GM21390 (cell line): ENCODE measurements around the gene TWF2.
A peak's percentile ranks its signal among the peaks of the same experiment; 100 is the strongest.
"Not testable (repeated sequence)": the region's sequence is repeated elsewhere in the genome, so short reads cannot be mapped to it uniquely, and the experiment has no call there.

ENCODE experiments used
- ATAC-seq: cut with Tn5 transposase; IDR thresholded peaks from one replicate; pipeline ENCODE4 v1.9.1; 2021; ENCODE audit not compliant: unreplicated experiment

TWF2 gene

GRCh38 chr3:52238761-52239701 lies at the start of gene TWF2:
Gene TWF2 (minus strand): TSS chr3:52239158. CDS start chr3:52239016, 142 bp downstream.
- ATAC-seq = peak; percentile 61

GRCh38 chr3:52288674-52289073 lies 49.7 kb upstream of the TWF2 start:
- no peak for ATAC-seq

GRCh38 chr3:52286777-52287110 lies 47.8 kb upstream of the TWF2 start:
- ATAC-seq = no peak

DNA sequence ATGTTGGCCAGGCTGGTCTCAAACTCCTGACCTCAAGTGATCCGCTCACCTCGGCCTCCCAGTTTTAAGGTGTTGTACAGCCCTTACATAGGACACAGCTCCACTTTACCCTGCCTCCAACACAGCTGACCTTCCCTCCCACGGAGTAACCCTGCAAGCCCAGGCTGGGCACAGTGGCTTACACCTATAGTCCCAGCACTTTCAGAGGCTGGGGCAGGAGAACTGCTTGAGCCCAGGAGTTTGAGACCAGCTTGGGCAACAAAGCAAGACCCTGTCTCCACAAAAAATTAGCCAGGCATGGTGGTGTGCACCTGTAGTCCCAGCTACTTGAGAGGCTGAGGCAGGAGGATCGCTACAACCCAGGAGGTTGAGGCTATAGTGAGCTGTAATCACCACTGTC lies 45.1 kb upstream of the TWF2 start:
- not testable (repeated sequence) for ATAC-seq

DNA sequence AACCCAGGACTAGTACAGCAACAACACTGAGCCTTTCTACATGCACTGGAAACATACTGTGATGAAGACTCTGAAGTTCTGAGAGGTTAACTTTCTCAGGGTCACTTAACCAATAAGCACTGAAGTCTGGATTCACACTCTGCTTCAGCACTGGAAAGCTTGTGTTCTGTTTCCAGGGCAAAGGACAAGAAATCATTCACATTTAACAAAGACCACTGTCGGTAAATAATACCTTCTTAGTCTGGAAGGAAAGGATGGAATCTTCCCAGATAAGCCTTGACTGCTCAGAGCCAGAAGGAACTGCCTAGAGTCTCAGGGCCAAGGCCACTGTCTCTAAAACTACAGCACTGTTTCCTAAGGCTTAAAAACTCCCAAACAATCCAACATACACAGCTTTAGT lies 44.3 kb upstream of the TWF2 start:
- ATAC-seq = no peak

DNA sequence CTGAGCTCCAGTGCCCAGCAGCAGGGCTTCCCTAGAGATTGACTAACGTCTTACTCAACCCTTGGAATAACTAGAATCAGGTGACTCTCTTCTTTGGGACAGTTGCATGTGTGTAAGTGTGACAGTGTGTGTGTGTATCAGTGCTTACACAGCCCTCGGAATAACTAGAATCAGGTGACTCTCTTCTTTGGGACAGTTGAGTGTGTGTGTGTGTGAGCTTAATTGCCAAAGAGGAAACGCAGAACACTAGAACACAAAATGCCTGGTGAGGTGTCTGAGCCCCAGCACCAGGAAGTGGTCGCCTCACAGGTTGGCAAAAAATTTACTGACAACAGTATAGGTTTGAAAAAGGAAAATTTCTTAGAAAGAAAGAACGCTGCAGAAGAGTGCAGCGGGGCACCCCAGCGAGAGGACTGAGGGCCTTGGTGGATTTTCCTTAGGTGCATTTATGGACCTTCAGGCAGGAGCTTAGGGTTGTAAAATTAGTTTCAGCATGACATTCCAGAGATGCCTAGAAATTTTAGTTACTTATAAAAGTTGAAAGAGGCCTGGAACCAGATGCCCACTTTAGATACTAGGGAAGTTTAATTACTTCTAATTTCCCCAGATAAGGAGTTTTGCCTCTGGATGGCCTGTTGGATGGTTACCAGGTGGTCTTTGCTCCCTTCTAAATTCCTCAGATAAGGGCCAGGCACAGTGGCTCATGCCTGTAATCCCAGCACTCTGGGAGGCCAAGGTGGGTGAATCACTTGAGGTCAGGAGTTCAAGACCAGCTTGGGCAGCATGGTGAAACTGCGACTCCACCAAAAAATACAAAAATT lies 43.2 kb upstream of the TWF2 start:
- no peak for ATAC-seq

DNA sequence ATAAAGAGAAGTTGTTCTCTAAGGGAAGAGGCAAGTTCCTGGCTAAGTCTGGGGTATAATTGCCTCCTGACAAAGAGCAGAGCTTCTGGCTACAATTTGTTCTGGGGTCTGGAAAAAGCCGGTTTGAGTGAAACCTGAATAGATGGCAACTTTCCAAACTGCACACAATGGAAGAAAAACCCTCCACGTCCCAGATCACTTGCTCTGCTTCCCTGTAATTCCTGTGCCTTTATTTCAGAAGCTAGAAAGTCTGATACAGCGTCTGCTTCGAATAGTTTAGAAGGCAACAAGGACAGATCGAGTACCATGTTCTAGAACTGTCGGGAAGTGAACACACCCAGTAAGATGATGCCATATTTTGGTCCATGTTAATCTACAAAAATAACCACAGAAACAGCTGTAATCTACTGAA lies 41.1 kb upstream of the TWF2 start:
- ATAC-seq = no peak

DNA sequence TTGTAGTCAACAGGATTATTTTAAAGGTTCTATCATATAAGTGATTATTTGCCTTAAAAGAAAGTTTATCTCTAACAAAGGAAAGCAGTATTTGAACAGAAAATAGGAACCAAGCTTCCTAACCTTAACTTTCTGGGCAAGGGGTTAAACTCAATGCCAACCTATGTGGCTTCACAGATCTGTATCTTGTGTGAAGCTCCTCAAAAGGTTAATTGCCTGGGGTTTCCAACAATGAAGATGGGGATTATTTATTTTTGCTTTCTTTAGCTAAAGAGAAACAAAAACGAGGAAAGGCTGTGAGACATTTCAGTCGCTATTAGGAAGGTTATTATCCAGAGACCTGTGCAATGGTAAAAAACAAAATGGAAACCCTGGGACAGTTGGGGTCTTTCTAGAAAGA lies 40.6 kb upstream of the TWF2 start:
- no peak for ATAC-seq

DNA sequence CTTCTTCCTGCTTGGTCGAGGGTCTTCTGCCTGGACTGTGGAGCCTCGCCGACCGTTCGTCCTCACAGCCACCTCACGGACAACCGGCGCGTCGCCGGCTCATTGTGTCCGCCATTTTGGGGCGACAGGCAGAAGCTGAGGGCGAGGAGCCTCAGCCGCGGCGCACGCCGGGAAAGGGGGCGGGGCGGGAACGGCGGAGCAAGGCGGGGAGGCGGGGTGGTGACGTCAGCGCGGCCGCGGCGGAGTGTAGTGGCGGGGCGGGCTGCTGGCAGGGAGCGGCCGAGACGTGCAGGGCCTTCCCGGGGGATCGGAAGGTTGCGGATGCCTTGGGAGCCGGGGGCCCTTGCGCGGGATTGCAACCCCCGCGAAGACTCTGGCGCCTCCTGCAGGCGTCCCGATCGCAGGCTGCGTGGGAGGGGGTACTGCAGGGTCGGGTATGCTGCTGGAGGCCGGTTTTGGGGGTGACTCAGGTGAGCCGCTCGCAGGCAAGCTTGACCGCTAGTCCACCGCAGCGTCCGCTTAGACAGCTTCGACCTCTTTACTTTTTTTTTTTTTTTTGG lies 39.6 kb upstream of the TWF2 start, which contains the start of gene WDR82:
WDR82 (minus strand) TSS at position 140 of the 560 bp plus-strand sequence. CDS start 288 bp downstream, outside the sequence.
- ATAC-seq = peak; percentile 73

- peak; percentile 57 for ATAC-seq
Measured at GRCh38 chr3:52277972-52278509, 39.1 kb upstream of the TWF2 start.

DNA sequence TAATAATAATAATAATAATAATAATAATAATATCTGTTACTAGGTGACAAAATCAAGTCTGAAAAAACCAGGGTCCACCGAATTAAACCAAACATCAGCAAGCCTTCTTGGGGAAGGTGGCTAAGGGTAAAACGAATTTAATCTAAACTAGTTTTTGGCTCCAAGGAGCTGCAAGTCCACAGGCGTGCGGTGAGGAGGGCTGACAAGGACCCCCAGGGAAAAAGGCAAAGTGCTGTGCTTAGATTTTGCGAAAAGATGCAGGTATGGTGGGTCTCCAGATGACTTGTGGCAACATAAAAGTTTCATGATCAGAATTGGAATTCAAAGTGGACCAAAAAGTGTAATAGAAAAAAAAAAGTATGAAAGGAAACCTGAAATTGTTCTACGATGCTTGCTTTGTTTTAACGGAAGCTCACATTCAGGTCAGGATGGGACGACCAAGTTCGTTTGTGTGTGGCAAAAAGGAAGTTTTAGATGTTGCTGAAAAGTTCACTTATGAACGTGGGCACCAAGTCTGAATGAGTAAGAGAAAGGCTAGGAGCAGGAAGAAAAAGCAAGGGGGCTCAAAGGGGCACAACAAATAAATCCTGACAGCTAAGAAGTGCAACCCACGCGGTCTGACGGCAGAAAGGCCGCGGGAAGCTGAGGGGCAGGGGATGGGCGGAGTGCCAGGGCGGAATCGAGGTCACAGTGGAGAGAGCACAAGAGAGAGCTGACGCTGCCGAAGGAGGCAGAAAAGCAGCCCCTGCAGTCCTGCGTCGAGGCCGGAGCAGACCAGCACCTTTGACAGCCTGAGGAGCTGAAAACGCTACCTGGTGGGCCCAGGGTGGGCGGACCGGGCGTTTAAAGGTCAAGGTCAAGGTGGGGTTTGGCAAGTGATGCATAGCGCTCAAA lies 38.4 kb upstream of the TWF2 start:
- no peak for ATAC-seq

DNA sequence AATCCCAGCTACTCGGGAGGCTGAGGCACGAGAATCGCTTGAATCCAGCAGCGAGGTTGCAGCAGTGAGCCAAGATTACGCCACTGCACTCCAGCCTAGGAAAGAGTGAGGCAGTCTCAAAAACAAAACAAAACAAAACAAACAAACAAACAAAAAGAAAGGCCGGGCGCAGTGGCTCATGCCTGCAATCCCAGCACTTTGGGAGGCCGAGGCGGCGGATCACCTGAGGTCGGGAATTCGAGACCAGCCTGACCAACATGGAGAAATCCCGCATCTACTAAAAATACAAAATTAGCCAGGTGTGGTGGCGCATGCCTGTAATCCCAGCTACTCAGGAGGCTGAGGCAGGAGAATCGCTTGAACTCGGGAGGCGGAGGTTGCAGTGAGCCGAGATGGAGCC lies 35.8 kb upstream of the TWF2 start:
- ATAC-seq = not testable (repeated sequence)

GRCh38 chr3:52272831-52273230 lies 33.9 kb upstream of the TWF2 start:
- no peak for ATAC-seq

DNA sequence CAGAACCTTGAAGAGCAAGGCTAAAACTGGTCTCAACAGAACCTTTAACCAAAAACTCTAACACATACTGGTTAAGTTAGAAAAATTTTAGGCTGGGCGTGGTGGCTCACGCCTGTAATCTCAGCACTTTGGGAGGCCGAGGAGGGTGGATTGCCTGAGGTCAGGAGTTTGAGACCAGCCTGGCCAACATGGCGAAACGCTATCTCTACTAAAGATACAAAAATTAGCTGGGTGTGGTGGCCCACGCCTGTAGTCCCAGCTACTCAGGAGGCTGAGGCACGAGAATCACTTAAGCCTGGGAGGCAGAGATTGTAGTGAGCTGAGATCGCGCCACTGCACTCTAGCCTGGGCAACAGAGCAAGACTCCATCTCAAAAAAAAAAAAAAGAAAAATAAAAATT lies 33.2 kb upstream of the TWF2 start:
- ATAC-seq = not testable (repeated sequence)

DNA sequence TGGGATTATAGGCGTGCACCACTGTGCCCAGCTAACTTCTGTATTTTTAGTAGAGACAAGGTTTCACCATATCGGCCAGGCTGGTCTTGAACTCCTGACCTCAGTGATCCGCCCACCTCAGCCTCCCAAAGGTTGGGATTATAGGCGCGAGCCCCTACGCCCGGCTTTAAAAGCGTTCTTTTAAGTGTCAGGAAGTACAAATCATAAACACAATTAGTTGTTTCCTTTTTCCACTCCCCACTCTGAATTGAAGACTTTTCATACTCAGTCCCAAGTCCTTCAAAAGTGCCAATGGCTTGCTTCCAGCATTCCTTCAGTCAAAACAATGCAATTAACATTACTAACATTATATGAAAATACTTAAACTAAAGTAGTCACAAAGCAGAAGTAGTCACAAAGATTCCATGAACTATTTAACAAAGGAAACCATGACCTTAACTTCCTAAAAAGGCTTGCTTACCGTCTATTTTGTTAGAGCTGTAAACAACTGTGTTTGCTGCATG lies 31.3 kb upstream of the TWF2 start:
- ATAC-seq = no peak

DNA sequence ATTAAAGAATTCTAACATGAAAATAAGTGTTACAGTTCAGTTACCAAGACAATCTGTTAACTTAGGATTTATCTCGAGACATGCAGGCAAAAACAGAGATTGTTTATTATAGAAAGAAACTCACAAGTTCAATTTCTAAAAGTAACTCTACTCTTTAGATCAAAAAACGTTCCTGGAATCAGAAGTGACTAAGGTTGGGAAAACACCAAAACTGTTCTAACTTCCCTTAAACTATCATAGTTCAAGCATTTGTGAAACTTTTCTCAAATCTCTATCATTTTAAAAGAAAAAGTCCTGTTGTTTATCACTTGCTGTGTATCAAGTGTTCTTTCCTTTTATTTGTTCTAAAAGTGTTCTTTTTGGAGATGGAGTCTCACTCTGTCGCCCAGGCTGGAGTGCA lies 30.8 kb upstream of the TWF2 start:
- ATAC-seq = no peak

DNA sequence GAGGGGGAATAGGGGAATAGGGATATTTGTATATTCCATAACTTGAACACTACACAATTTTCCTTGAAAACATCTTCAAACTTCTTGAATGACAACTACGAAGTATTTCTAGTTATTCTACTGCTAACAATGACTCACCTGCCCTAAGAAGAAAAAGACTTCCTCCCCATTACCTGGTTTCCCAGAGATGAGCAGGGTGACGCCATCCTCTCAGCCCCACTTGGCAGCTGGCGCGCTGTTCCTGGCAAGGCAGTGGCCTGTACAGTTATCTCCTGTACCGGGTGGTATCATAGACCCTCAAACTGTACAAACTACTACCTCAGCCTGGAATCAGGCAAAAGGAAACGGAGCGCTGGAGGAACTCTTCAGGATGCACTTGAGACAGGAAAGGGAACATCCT lies 29.1 kb upstream of the TWF2 start:
- ATAC-seq = no peak

DNA sequence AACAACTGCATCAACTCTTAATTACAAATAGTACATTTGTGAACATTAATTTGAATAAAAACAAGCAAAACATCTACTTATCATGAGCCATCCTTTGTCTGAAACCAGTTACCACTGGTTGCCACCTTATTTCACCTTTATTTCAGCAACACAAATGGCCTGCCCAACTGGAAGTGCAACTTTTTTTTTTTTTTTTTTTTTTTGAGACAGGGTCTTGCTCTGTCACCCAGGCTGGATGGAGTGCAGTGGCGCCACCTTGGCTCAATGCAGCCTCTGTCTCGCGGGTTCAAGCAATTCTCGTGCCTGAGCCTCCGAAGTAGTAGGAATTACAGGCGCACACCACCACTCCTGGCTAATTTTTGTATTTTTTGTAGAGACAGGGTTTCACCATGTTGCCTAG lies 26.4 kb upstream of the TWF2 start:
- no peak for ATAC-seq

- no peak for ATAC-seq
Measured at GRCh38 chr3:52262447-52262846, 23.5 kb upstream of the TWF2 start.

DNA sequence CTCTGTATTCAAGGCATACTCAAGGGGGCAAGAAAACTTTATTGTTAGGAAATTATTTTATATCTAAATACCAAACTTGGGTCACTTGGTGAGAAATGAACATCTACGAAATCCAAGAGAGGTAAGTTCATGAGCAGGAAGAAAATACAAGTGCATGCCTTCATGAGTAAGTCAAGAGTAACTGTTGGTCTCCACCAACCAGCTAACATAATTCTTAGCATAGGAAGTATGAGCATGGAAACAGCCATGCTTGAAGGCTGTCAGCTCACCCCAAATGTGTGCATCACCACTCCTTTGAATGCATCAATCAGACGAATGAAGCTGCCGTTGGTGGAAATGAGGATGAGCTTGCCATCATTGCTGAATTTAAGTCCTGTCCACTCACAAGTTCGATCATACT lies 20.5 kb upstream of the TWF2 start:
- no peak for ATAC-seq
